GM19395 (cell line): Measurements from ENCODE around the gene FAH.
"Not testable (repeated sequence)": the region's sequence is repeated elsewhere in the genome, so short reads cannot be mapped to it uniquely, and the experiment has no call there.

Source experiments
- ATAC-seq: cut with Tn5 transposase; IDR thresholded peaks from one replicate; pipeline ENCODE4 v1.9.1; 2021; ENCODE audit warnings: mild to moderate bottlenecking, moderate library complexity; ENCODE audit not compliant: unreplicated experiment

FAH gene

GRCh38 chr15:80152896-80153876, at the start of gene FAH:
Gene FAH (plus strand): TSS chr15:80152999. CDS start chr15:80153055, 56 bp downstream.
- ATAC-seq, result peak; percentile 67

- no peak for ATAC-seq
Measured at GRCh38 chr15:80105193-80105592, 47.6 kb upstream of the FAH start.

- no peak for ATAC-seq
Measured at GRCh38 chr15:80105595-80105994, 47.2 kb upstream of the FAH start.

- no peak for ATAC-seq
Measured at GRCh38 chr15:80106051-80106450, 46.7 kb upstream of the FAH start.

GRCh38 chr15:80107204-80107603, 45.6 kb upstream of the FAH start:
- ATAC-seq, result no peak

GRCh38 chr15:80107774-80108173, 45.0 kb upstream of the FAH start:
- ATAC-seq, result no peak

GRCh38 chr15:80109388-80109787, 43.4 kb upstream of the FAH start:
- no peak for ATAC-seq

GRCh38 chr15:80110920-80111319, 41.9 kb upstream of the FAH start:
- no peak for ATAC-seq

GRCh38 chr15:80114114-80114513, 38.7 kb upstream of the FAH start:
- no peak for ATAC-seq

- ATAC-seq, result no peak
Measured at GRCh38 chr15:80115021-80115420, 37.8 kb upstream of the FAH start.

GRCh38 chr15:80118956-80119355, 33.8 kb upstream of the FAH start:
- no peak for ATAC-seq

- no peak for ATAC-seq
Measured at GRCh38 chr15:80120636-80121035, 32.2 kb upstream of the FAH start.

GRCh38 chr15:80121546-80121945, 31.3 kb upstream of the FAH start:
- ATAC-seq, result no peak

GRCh38 chr15:80123034-80123433, 29.8 kb upstream of the FAH start:
- no peak for ATAC-seq

GRCh38 chr15:80127253-80127652, 25.5 kb upstream of the FAH start:
- ATAC-seq, result not testable (repeated sequence)

- ATAC-seq, result no peak
Measured at GRCh38 chr15:80127911-80128310, 24.9 kb upstream of the FAH start.

- ATAC-seq, result no peak
Measured at GRCh38 chr15:80132382-80132781, 20.4 kb upstream of the FAH start.

GRCh38 chr15:80136854-80137253, 15.9 kb upstream of the FAH start:
- no peak for ATAC-seq

- no peak for ATAC-seq
Measured at GRCh38 chr15:80138961-80139360, 13.8 kb upstream of the FAH start.

GRCh38 chr15:80140909-80141308, 11.9 kb upstream of the FAH start:
- ATAC-seq, result no peak

GRCh38 chr15:80141916-80142598, 10.7 kb upstream of the FAH start:
- no peak for ATAC-seq

GRCh38 chr15:80142646-80143045, 10.2 kb upstream of the FAH start:
- no peak for ATAC-seq
